Measurements from ENCODE around the gene PSTPIP1. TPM values are rescaled to one million over a fixed set of nuclear protein-coding genes. Genes with fewer than 3 reads are reported as not detected.

PSTPIP1 gene
- total and polyA plus RNA-seq, 2 of the 4 experiments (the other 2 are of a cell fraction), result 0.36 to 1.1 TPM

GRCh38 chr15:77025941-77026411 lies 31.1 kb downstream of the PSTPIP1 start:
- Histone ChIP-seq H2BK20ac (ENCODE audit: low read depth, low read length) (no peak overlapping the region), H3K4ac (ENCODE audit: low read depth, low read length) (no peak overlapping the region; the same call in 1 of the 2 replicates), H3K9me3 (ENCODE audit: control insufficient read depth, insufficient read depth, low read length) (no peaks in the 10 kb centered on the region), H2AK9ac (replicated peaks; ENCODE audit: low read depth, low read length, poor library complexity) (no peak overlapping the region), H4K91ac (ENCODE audit: insufficient read depth, low read depth, low read length) (no peak overlapping the region), H2BK120ac (ENCODE audit: low read depth, low read length) (no peak overlapping the region), H4K20me1 (ENCODE audit: insufficient read depth, low read length) (no peaks in the 10 kb centered on the region), H2AFZ (replicated peaks; ENCODE audit: low read length, poor library complexity) (no peak overlapping the region), H3K4me3 (ENCODE audit: insufficient read depth, low read depth, low read length) (no peak overlapping the region), H2BK5ac (ENCODE audit: low read depth, low read length, poor library complexity, severe bottlenecking) (no peak overlapping the region), H4K8ac (ENCODE audit: low read depth in 2 of 2, low read length in 2 of 2) (no peak overlapping the region), H3K18ac (ENCODE audit: low read depth, low read length) (no peak overlapping the region), H3K9me1 (ENCODE audit: insufficient read depth, low read length) (peaks cover 8% of the 10 kb centered on the region), H4K5ac (ENCODE audit: low read depth, low read length) (no peak overlapping the region), H3K23ac (ENCODE audit: low read depth, low read length) (no peak overlapping the region), H3K9ac (ENCODE audit: low read depth, low read length) (no peak overlapping the region), H2AK5ac (ENCODE audit: low read depth, low read length) (no peak overlapping the region), H3K27me3 (ENCODE audit: control insufficient read depth, insufficient read depth, low read length) (no peaks in the 10 kb centered on the region; the same call in 1 of the 2 replicates), H3K27ac (ENCODE audit: insufficient read depth, low read length) (no peak overlapping the region), H3K36me3 (ENCODE audit: control insufficient read depth, insufficient read depth, low read length) (no peaks in the 10 kb centered on the region), H3K14ac (replicated peaks; ENCODE audit: low read depth, low read length) (no peak overlapping the region), H2BK15ac (ENCODE audit: low read depth, low read length) (no peak overlapping the region), H3K56ac (ENCODE audit: extremely low read depth, insufficient read depth, low read length) (no peak overlapping the region), H3K79me1 (ENCODE audit: low read depth in 1 of 2, low read length in 2 of 2) (no peaks in the 10 kb centered on the region), H3K4me2 (ENCODE audit: low read depth, low read length) (no peak overlapping the region), H3K4me1 (ENCODE audit: control insufficient read depth, insufficient read depth, low read length) (peaks cover 10% of the 10 kb centered on the region)
- ATAC-seq (ENCODE audit: low read depth) (no peak), DNase-seq (no peak)
- BruUV-seq (replicated peaks), result no TSS peak
- TF ChIP-seq FOS (IDR thresholded peaks at IDR 0.05; ENCODE audit: low read depth, low read length) (no peak), BHLHE40 (IDR thresholded peaks at IDR 0.05; ENCODE audit: low read depth, low read length) (no peak), USF2 (IDR thresholded peaks at IDR 0.05; ENCODE audit: low read depth, low read length) (no peak), SMC3 (IDR thresholded peaks at IDR 0.05; ENCODE audit: low read depth, low read length) (no peak), RCOR1 (IDR thresholded peaks at IDR 0.05; ENCODE audit: insufficient replicate concordance, low read length) (no peak), CHD1 (IDR thresholded peaks at IDR 0.05; ENCODE audit: low read depth, low read length) (no peak), RAD21 (IDR thresholded peaks at IDR 0.05; ENCODE audit: low read length) (no peak), NFE2L2 (IDR thresholded peaks at IDR 0.05; ENCODE audit: low read depth, low read length) (no peak), MAFK (IDR thresholded peaks at IDR 0.05; ENCODE audit: low read depth, low read length) (no peak), MAZ (IDR thresholded peaks at IDR 0.05; ENCODE audit: borderline replicate concordance, low read depth, low read length) (no peak)
- TF ChIP-seq, protein P1, sequence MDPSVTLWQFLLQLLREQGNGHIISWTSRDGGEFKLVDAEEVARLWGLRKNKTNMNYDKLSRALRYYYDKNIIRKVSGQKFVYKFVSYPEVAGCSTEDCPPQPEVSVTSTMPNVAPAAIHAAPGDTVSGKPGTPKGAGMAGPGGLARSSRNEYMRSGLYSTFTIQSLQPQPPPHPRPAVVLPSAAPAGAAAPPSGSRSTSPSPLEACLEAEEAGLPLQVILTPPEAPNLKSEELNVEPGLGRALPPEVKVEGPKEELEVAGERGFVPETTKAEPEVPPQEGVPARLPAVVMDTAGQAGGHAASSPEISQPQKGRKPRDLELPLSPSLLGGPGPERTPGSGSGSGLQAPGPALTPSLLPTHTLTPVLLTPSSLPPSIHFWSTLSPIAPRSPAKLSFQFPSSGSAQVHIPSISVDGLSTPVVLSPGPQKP (IDR thresholded peaks at IDR 0.05; ENCODE audit: borderline replicate concordance, low read depth, low read length), result no peak
- TF ChIP-seq, protein P2, sequence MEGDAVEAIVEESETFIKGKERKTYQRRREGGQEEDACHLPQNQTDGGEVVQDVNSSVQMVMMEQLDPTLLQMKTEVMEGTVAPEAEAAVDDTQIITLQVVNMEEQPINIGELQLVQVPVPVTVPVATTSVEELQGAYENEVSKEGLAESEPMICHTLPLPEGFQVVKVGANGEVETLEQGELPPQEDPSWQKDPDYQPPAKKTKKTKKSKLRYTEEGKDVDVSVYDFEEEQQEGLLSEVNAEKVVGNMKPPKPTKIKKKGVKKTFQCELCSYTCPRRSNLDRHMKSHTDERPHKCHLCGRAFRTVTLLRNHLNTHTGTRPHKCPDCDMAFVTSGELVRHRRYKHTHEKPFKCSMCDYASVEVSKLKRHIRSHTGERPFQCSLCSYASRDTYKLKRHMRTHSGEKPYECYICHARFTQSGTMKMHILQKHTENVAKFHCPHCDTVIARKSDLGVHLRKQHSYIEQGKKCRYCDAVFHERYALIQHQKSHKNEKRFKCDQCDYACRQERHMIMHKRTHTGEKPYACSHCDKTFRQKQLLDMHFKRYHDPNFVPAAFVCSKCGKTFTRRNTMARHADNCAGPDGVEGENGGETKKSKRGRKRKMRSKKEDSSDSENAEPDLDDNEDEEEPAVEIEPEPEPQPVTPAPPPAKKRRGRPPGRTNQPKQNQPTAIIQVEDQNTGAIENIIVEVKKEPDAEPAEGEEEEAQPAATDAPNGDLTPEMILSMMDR (conservative IDR thresholded peaks at IDR 0.05; ENCODE audit: low read depth, low read length), result no peak
- CTCF ChIA-PET, result interaction anchor here (1.0 kb wide), 1 partner anchor 517 kb away, joined by 3 read pairs; no protein-coding TSS in a partner anchor
- intact Hi-C loops (cut with micrococcal nuclease), result loop anchor here (2.0 kb wide), 1 partner anchor 81 kb away; no protein-coding TSS in a partner anchor
- POLR2A ChIA-PET (ENCODE audit: unreplicated experiment), result no interaction called here
- in situ Hi-C loops (cut with MboI; ENCODE audit: low sequenced_read_pairs), result loop anchor here (10.0 kb wide), 1 partner anchor 519 kb away; no protein-coding TSS in a partner anchor
- dilution Hi-C loops (cut with HindIII; ENCODE audit: low sequenced_read_pairs, unreplicated experiment), result no loop called here
- 92% methylated on average over 2 of the region's 4 CpGs; no CpG with 5 or more reads in 1 of the 2 experiments for WGBS, 2 experiments (ENCODE audit: extremely low coverage in 2 of 2, insufficient read length in 1 of 2)
